SK-N-SH treated with all-trans-retinoic acid at 6 μM for 48 hours (cell line): ENCODE results near the gene WFDC9.
"Not testable (repeated sequence)": the region's sequence is repeated elsewhere in the genome, so short reads cannot be mapped to it uniquely, and the experiment has no call there.

Experiments
- ATAC-seq: fragments of 200-7000 bp; cut with Tn5 transposase; 3 replicates; pipeline ENCODE4 v1.9.1; 2020; ENCODE audit warnings: mild to moderate bottlenecking, moderate library complexity
- BACH2 ChIP-seq: fragments of 250-450 bp; sonication (Bioruptor Pico); IDR thresholded peaks from 2 replicates; pipeline ENCODE4 v1.9.0; 2021; ENCODE audit warnings: mild to moderate bottlenecking, borderline replicate concordance
- CSDC2 ChIP-seq: fragments of 250-450 bp; sonication (Bioruptor Pico); IDR thresholded peaks from 2 replicates; pipeline ENCODE4 v1.5.0; 2020; ENCODE audit warnings: mild to moderate bottlenecking, moderate library complexity
- ESRRG ChIP-seq: fragments of 250-450 bp; sonication (Bioruptor Pico); IDR thresholded peaks from 2 replicates; pipeline ENCODE4 v1.6.1; 2021; ENCODE audit warnings: mild to moderate bottlenecking
- GLIS3 ChIP-seq: fragments of 250-450 bp; sonication (Bioruptor Pico); IDR thresholded peaks from 2 replicates; pipeline ENCODE4 v1.5.0; 2020; ENCODE audit warnings: mild to moderate bottlenecking, moderate library complexity
- ISL1 ChIP-seq: fragments of 250-450 bp; sonication (Bioruptor Pico); IDR thresholded peaks from 2 replicates; pipeline ENCODE4 v2.1.2; 2022; ENCODE audit warnings: mild to moderate bottlenecking, moderate library complexity
- OSR1 ChIP-seq: fragments of 250-450 bp; sonication (Bioruptor Pico); IDR thresholded peaks from 2 replicates; pipeline ENCODE4 v1.8.0; 2022; ENCODE audit warnings: moderate library complexity, mild to moderate bottlenecking, inconsistent platforms
- PPARA ChIP-seq: fragments of 250-450 bp; sonication (Bioruptor Pico); IDR thresholded peaks from 2 replicates; pipeline ENCODE4 v1.5.0; 2020; ENCODE audit warnings: mild to moderate bottlenecking, borderline replicate concordance
- RARB ChIP-seq: fragments of 250-450 bp; sonication (Bioruptor Pico); IDR thresholded peaks from 2 replicates; pipeline ENCODE4 v1.8.0; 2021; ENCODE audit warnings: mild to moderate bottlenecking, moderate library complexity
- SNAI2 ChIP-seq: fragments of 250-450 bp; sonication (Bioruptor Pico); IDR thresholded peaks from 2 replicates; pipeline ENCODE4 v1.5.0; 2020; ENCODE audit warnings: mild to moderate bottlenecking, moderate library complexity
- TCF4 ChIP-seq: fragments of 250-450 bp; sonication (Bioruptor Pico); IDR thresholded peaks from 2 replicates; pipeline ENCODE4 v1.8.0; 2021; ENCODE audit warnings: mild to moderate bottlenecking, moderate library complexity, borderline replicate concordance
- TOX ChIP-seq: fragments of 250-450 bp; sonication (Bioruptor Pico); IDR thresholded peaks from 2 replicates; pipeline ENCODE4 v1.8.0; 2021; ENCODE audit warnings: mild to moderate bottlenecking, moderate library complexity, borderline replicate concordance
- ZC3H10 ChIP-seq: fragments of 250-450 bp; sonication (Bioruptor Pico); IDR thresholded peaks from 2 replicates; pipeline ENCODE4 v1.5.1; 2021; ENCODE audit warnings: mild to moderate bottlenecking, moderate library complexity
- ZFP3 ChIP-seq: fragments of 250-450 bp; sonication (Bioruptor Pico); IDR thresholded peaks from 2 replicates; pipeline ENCODE4 v1.5.0; 2020; ENCODE audit warnings: mild to moderate bottlenecking, moderate library complexity
- ZFP30 ChIP-seq: fragments of 450-650 bp; formaldehyde crosslinking; IDR thresholded peaks from 2 replicates; pipeline ENCODE4 v1.5.0; 2022; ENCODE audit warnings: mild to moderate bottlenecking, moderate library complexity
- ZNF565 ChIP-seq: fragments of 450-650 bp; formaldehyde crosslinking; conservative IDR thresholded peaks from 2 replicates; pipeline ENCODE4 v1.5.0; 2020; ENCODE audit warnings: low read depth, mild to moderate bottlenecking, moderate library complexity
- ZNF70 ChIP-seq: fragments of 450-650 bp; formaldehyde crosslinking; IDR thresholded peaks from 2 replicates; pipeline ENCODE4 v1.5.0; 2020; ENCODE audit warnings: mild to moderate bottlenecking, moderate library complexity
- ZNF8 ChIP-seq: fragments of 450-650 bp; formaldehyde crosslinking; IDR thresholded peaks from 2 replicates; pipeline ENCODE4 v1.5.0; 2020; ENCODE audit warnings: mild to moderate bottlenecking, moderate library complexity
- TF ChIP-seq, protein P1 (sequence below): fragments of 250-450 bp; sonication (Bioruptor Pico); IDR thresholded peaks from 2 replicates; pipeline ENCODE4 v1.8.0; 2020; ENCODE audit warnings: mild to moderate bottlenecking, moderate library complexity, borderline replicate concordance
- TF ChIP-seq, protein P2 (sequence below): fragments of 250-450 bp; sonication (Bioruptor Pico); IDR thresholded peaks from 2 replicates; pipeline ENCODE4 v1.5.1; 2020; ENCODE audit warnings: low read depth, mild to moderate bottlenecking, moderate library complexity
- TF ChIP-seq, protein P3 (sequence below): fragments of 250-450 bp; sonication (Bioruptor Pico); IDR thresholded peaks from 2 replicates; pipeline ENCODE4 v1.5.1; 2021; ENCODE audit warnings: mild to moderate bottlenecking, moderate library complexity
- TF ChIP-seq, protein P4 (sequence below): fragments of 250-450 bp; sonication (Bioruptor Pico); IDR thresholded peaks from 2 replicates; pipeline ENCODE4 v1.8.0; 2021; ENCODE audit warnings: low read depth, mild to moderate bottlenecking, moderate library complexity, borderline replicate concordance
- TF ChIP-seq, protein P5 (sequence below): fragments of 250-450 bp; sonication (Bioruptor Pico); IDR thresholded peaks from 2 replicates; pipeline ENCODE4 v1.5.0; 2020; ENCODE audit warnings: mild to moderate bottlenecking, moderate library complexity

The WFDC9 gene

DNA sequence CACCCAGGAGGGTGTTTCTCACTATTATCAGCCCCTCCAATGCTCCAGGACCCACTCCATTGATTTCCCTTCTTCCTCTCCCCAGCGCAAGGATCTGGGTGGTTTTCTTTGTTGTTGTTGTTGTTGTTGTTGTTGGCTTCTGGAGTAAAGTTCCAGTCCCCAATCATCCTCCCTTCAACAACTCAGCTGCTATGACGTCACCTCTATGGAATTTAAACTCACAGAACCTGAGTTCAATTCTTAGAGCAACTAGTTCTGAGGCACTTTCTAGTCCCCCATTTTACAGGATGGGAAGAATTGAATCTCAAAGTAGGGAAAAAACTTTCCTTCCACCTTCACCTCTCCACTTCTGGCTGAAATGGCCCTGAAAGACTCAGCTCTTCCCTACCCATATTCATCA, 42.3 kb downstream of the WFDC9 start:
- ATAC-seq, result no peak

DNA sequence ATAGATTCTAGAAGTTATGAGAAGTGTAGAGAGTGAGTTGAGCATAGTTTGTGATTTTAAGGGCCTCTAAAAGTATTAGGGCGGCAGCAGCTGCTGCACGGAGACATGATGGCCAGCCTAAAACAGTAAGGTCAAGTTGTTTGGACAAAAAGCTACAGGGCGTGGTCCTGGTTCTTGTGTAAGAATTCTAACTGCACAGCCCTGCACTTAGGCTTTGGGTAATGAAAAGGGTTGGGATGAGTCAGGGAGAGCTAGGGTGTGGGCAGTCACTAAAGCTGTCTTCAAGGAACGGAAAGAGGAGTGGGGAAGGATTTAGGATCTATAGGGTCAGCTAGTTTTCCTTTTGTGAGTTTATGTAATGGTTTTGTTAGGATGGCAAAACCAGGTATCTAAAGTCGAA, 45.1 kb downstream of the WFDC9 start:
- ATAC-seq, result not testable (repeated sequence)

More for the DNA sequence above, 42.3 kb downstream of the WFDC9 start:
- TF ChIP-seq, protein P1, sequence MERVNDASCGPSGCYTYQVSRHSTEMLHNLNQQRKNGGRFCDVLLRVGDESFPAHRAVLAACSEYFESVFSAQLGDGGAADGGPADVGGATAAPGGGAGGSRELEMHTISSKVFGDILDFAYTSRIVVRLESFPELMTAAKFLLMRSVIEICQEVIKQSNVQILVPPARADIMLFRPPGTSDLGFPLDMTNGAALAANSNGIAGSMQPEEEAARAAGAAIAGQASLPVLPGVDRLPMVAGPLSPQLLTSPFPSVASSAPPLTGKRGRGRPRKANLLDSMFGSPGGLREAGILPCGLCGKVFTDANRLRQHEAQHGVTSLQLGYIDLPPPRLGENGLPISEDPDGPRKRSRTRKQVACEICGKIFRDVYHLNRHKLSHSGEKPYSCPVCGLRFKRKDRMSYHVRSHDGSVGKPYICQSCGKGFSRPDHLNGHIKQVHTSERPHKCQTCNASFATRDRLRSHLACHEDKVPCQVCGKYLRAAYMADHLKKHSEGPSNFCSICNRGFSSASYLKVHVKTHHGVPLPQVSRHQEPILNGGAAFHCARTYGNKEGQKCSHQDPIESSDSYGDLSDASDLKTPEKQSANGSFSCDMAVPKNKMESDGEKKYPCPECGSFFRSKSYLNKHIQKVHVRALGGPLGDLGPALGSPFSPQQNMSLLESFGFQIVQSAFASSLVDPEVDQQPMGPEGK (CRISPR knock-in tag), result no peak
- TF ChIP-seq ZC3H10 (CRISPR knock-in tag) (no peak), ZNF8 (no peak), ZFP3 (CRISPR knock-in tag) (no peak), ZFP30 (CRISPR knock-in tag) (no peak), GLIS3 (CRISPR knock-in tag) (no peak), TOX (CRISPR knock-in tag) (no peak), SNAI2 (CRISPR knock-in tag) (no peak), ESRRG (no peak), ISL1 (no peak), ZNF565 (CRISPR knock-in tag) (no peak), ZNF70 (CRISPR knock-in tag) (no peak), PPARA (CRISPR knock-in tag) (no peak), TCF4 (CRISPR knock-in tag) (no peak), CSDC2 (no peak), RARB (no peak)
- TF ChIP-seq, protein P2, sequence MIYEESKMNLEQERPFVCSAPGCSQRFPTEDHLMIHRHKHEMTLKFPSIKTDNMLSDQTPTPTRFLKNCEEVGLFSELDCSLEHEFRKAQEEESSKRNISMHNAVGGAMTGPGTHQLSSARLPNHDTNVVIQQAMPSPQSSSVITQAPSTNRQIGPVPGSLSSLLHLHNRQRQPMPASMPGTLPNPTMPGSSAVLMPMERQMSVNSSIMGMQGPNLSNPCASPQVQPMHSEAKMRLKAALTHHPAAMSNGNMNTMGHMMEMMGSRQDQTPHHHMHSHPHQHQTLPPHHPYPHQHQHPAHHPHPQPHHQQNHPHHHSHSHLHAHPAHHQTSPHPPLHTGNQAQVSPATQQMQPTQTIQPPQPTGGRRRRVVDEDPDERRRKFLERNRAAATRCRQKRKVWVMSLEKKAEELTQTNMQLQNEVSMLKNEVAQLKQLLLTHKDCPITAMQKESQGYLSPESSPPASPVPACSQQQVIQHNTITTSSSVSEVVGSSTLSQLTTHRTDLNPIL, result no peak
- TF ChIP-seq, protein P3, sequence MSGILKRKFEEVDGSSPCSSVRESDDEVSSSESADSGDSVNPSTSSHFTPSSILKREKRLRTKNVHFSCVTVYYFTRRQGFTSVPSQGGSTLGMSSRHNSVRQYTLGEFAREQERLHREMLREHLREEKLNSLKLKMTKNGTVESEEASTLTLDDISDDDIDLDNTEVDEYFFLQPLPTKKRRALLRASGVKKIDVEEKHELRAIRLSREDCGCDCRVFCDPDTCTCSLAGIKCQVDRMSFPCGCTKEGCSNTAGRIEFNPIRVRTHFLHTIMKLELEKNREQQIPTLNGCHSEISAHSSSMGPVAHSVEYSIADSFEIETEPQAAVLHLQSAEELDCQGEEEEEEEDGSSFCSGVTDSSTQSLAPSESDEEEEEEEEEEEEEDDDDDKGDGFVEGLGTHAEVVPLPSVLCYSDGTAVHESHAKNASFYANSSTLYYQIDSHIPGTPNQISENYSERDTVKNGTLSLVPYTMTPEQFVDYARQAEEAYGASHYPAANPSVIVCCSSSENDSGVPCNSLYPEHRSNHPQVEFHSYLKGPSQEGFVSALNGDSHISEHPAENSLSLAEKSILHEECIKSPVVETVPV (CRISPR knock-in tag), result no peak
- TF ChIP-seq, protein P4, sequence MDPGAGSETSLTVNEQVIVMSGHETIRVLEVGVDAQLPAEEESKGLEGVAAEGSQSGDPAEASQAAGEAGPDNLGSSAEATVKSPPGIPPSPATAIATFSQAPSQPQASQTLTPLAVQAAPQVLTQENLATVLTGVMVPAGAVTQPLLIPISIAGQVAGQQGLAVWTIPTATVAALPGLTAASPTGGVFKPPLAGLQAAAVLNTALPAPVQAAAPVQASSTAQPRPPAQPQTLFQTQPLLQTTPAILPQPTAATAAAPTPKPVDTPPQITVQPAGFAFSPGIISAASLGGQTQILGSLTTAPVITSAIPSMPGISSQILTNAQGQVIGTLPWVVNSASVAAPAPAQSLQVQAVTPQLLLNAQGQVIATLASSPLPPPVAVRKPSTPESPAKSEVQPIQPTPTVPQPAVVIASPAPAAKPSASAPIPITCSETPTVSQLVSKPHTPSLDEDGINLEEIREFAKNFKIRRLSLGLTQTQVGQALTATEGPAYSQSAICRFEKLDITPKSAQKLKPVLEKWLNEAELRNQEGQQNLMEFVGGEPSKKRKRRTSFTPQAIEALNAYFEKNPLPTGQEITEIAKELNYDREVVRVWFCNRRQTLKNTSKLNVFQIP (CRISPR knock-in tag), result no peak

DNA sequence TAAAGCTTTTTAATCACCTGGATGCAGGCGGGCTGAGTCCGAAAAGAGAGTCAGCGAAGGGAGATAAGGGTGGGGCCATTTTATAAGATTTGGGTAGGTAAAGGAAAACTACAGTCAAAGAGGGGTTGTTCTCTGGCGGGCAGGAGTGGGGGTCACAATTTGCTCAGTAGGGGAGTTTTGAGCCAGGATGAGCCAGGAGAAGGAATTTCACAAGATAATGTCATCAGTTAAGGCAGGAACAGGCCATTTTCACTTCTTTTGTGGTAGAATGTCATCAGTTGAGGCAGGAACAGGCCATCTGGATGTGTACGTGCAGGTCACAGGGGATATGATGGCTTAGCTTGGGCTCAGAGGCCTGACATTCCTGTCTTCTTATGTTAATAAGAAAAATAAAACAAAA, 46.8 kb downstream of the WFDC9 start:
- ATAC-seq, result not testable (repeated sequence)

DNA sequence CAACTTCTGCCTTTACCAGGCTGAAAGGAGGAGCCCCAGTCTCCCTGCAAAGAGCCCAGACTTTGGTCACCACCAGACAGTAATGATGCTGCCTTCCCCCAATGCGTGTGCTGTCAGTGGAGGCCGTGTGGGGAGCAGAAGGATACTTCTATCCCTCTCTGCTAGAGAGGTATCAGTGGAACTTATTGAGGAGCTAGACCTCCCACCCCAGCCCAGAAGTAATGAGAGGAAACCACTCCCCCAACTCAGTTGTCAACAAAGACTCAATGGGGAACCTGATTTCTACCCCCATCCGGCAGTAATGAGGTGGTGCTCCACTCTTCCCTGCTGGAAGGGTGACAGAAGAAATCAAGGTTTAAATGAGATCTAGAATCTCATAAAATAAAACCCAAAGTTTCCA, 47.6 kb downstream of the WFDC9 start:
- no peak for ATAC-seq
- TF ChIP-seq RARB, result no peak
- TF ChIP-seq, protein P3 (CRISPR knock-in tag), result no peak

DNA sequence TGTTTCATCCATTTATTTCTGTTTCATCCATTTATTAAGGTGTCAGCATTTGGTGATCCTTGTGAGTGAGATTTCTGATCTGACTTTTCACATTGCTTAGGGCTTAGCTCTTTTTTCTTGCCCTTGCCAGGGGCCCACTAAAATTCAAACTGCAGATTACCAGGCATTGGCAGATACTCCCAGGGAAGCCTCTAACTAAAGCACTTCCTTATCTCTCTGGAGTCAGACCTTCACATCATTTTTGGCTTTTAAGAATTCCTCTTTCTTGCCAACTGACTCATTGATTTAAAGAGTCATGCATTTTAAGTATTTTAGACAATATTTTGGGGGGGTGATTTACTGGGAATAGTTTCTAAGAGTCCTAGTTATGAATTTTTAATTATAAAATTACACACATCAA, 49.4 kb downstream of the WFDC9 start:
- ATAC-seq, result no peak
- TF ChIP-seq ZC3H10 (CRISPR knock-in tag) (no peak), ZFP3 (CRISPR knock-in tag) (no peak), TCF4 (CRISPR knock-in tag) (no peak), ZNF8 (no peak), ISL1 (no peak), OSR1 (CRISPR knock-in tag) (no peak), GLIS3 (CRISPR knock-in tag) (no peak), TOX (CRISPR knock-in tag) (no peak), ESRRG (no peak), SNAI2 (CRISPR knock-in tag) (no peak), BACH2 (CRISPR knock-in tag) (no peak), PPARA (CRISPR knock-in tag) (no peak), ZFP30 (CRISPR knock-in tag) (no peak)
- TF ChIP-seq, protein P5, sequence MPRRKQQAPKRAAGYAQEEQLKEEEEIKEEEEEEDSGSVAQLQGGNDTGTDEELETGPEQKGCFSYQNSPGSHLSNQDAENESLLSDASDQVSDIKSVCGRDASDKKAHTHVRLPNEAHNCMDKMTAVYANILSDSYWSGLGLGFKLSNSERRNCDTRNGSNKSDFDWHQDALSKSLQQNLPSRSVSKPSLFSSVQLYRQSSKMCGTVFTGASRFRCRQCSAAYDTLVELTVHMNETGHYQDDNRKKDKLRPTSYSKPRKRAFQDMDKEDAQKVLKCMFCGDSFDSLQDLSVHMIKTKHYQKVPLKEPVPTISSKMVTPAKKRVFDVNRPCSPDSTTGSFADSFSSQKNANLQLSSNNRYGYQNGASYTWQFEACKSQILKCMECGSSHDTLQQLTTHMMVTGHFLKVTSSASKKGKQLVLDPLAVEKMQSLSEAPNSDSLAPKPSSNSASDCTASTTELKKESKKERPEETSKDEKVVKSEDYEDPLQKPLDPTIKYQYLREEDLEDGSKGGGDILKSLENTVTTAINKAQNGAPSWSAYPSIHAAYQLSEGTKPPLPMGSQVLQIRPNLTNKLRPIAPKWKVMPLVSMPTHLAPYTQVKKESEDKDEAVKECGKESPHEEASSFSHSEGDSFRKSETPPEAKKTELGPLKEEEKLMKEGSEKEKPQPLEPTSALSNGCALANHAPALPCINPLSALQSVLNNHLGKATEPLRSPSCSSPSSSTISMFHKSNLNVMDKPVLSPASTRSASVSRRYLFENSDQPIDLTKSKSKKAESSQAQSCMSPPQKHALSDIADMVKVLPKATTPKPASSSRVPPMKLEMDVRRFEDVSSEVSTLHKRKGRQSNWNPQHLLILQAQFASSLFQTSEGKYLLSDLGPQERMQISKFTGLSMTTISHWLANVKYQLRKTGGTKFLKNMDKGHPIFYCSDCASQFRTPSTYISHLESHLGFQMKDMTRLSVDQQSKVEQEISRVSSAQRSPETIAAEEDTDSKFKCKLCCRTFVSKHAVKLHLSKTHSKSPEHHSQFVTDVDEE, result no peak
- TF ChIP-seq, protein P1 (CRISPR knock-in tag), result no peak
